ENCODE results near the gene UCKL1.
"Not testable (repeated sequence)": the region's sequence is repeated elsewhere in the genome, so short reads cannot be mapped to it uniquely, and the experiment has no call there.

The UCKL1 gene

DNA sequence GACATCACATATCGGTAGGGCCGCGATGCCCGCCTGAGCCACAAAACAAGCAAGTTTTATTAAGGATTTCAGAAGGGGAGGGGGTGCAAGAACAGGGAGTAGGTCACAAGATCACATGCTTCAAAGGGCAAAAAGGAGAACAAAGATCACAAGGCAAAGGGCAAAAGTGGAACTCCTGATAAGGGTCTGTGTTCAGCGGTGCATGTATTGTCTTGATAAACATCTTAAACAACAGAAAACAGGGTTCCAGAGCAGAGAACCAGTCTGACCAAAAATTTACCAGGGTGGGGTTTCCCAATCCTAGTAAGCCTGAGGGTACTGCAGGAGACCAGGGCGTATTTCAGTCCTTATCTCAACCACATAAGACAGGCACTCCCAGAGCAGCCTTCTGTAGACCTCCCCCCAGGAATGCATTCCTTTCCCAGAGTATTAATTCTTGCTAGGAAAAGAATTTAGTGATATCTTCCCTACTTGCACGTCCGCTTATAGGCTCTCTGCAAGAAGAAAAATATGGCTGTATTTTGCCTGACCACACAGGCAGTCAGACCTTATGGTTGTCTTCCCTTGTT, 39.8 kb downstream of the UCKL1 start:
- H3K4me1 ChIP-seq (ENCODE audit: control insufficient read depth, insufficient read depth, low read length); H3K36me3 ChIP-seq (ENCODE audit: control insufficient read depth, insufficient read depth, low read length); H3K27me3 ChIP-seq (ENCODE audit: control insufficient read depth, insufficient read depth, low read length, poor library complexity, severe bottlenecking); H3K9me3 ChIP-seq (ENCODE audit: control insufficient read depth, low read length); H3K27ac ChIP-seq (ENCODE audit: insufficient read depth, low read depth, low read length, poor library complexity, severe bottlenecking); H3K4me3 ChIP-seq (ENCODE audit: insufficient read depth, low read depth, low read length): not testable (repeated sequence)
- WGBS, 2 experiments, result 95 to 96% methylated on average over 8 of the region's 8 CpGs

DNA sequence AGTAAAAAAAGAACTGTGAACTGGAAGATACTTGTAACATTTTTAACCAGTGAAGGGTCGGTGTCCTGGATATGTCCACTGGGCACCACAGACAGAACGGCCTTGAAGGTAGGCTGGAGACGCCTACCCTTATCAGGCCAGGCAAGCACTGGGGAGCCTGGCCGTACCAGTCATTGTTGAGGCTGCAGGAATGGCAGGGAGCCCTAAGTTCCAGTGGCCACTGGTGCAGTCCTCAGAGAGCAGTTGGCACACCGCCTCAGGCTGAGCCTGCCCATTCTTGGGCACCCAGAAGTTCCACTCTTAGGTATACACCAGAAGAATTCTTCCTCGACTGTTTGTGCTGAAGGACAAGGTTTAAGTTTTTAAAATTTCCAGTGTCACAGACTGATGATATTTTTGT, 40.7 kb downstream of the UCKL1 start:
- Histone ChIP-seq H3K36me3 (ENCODE audit: control insufficient read depth, insufficient read depth, low read length) (peaks cover 3% of the 10 kb centered on the region), H3K4me1 (ENCODE audit: control insufficient read depth, insufficient read depth, low read length) (peaks cover 7% of the 10 kb centered on the region)
- WGBS, 2 experiments, result 95% methylated on average over 6 of the region's 6 CpGs

DNA sequence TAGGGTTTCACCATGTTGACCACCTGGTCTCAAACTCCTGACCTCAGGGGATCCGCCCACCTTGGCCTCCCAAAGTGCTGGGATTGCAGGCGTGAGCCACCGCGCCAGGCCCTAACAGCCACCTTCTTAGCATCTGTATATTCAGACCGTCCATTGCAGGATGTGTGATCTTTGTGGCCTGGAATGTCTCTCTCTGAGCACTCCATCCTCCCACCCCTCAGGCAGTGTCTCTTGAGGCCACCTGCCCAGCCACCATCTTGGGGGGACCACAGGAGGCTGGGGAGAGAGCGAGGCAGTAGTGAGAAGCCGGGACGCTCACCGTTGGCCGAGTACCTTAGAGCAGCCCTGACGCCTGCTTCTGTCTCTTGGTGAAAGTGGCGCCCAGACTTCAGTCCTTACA, 42.4 kb downstream of the UCKL1 start:
- H3K27me3 ChIP-seq (ENCODE audit: control insufficient read depth, insufficient read depth, low read length, poor library complexity, severe bottlenecking), result no peaks in the 10 kb centered on the region
- no peak overlapping the region for H3K4me3 ChIP-seq (ENCODE audit: insufficient read depth, low read depth, low read length)
- H3K9me3 ChIP-seq (ENCODE audit: control insufficient read depth, low read length), result no peaks in the 10 kb centered on the region
- WGBS, 2 experiments, result 93 to 95% methylated on average over 12 of the region's 12 CpGs
- no peaks in the 10 kb centered on the region for H3K36me3 ChIP-seq (ENCODE audit: control insufficient read depth, insufficient read depth, low read length)
- no peak overlapping the region for H3K27ac ChIP-seq (ENCODE audit: insufficient read depth, low read depth, low read length, poor library complexity, severe bottlenecking)
- H3K4me1 ChIP-seq (ENCODE audit: control insufficient read depth, insufficient read depth, low read length), result peaks cover 7% of the 10 kb centered on the region

More for the DNA sequence above, 40.7 kb downstream of the UCKL1 start:
- H3K9me3 ChIP-seq (ENCODE audit: control insufficient read depth, low read length), result no peaks in the 10 kb centered on the region
- H3K27me3 ChIP-seq (ENCODE audit: control insufficient read depth, insufficient read depth, low read length, poor library complexity, severe bottlenecking), result no peaks in the 10 kb centered on the region
- H3K27ac ChIP-seq (ENCODE audit: insufficient read depth, low read depth, low read length, poor library complexity, severe bottlenecking), result no peak overlapping the region
- H3K4me3 ChIP-seq (ENCODE audit: insufficient read depth, low read depth, low read length), result no peak overlapping the region

DNA sequence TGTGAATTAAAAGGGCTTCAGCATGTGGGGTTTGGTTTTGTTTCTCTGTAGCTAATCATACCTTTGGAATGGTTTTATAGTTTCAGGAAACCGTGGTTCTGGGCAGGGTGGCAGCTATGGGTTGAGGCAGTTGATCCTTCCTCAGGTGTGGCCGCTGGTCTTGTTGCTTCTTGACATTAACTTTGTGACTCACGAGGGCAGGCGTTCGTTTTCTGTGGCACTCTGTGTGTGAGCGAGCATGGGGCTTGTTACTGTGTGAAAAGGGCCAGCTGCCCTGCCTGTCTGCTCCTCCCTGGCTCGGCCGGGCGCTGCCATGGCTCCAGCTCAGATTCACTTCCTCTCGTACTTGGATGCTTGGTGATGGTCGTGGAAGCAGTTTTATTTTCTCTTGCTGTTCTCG, 45.0 kb downstream of the UCKL1 start:
- no peaks in the 10 kb centered on the region for H3K27me3 ChIP-seq (ENCODE audit: control insufficient read depth, insufficient read depth, low read length, poor library complexity, severe bottlenecking)
- H3K4me1 ChIP-seq (ENCODE audit: control insufficient read depth, insufficient read depth, low read length), result peaks cover 7% of the 10 kb centered on the region
- H3K27ac ChIP-seq (ENCODE audit: insufficient read depth, low read depth, low read length, poor library complexity, severe bottlenecking), result no peak overlapping the region
- 90% methylated on average over 12 of the region's 12 CpGs for WGBS, 2 experiments
- H3K36me3 ChIP-seq (ENCODE audit: control insufficient read depth, insufficient read depth, low read length), result no peaks in the 10 kb centered on the region
- H3K4me3 ChIP-seq (ENCODE audit: insufficient read depth, low read depth, low read length), result no peak overlapping the region
- H3K9me3 ChIP-seq (ENCODE audit: control insufficient read depth, low read length), result no peaks in the 10 kb centered on the region

DNA sequence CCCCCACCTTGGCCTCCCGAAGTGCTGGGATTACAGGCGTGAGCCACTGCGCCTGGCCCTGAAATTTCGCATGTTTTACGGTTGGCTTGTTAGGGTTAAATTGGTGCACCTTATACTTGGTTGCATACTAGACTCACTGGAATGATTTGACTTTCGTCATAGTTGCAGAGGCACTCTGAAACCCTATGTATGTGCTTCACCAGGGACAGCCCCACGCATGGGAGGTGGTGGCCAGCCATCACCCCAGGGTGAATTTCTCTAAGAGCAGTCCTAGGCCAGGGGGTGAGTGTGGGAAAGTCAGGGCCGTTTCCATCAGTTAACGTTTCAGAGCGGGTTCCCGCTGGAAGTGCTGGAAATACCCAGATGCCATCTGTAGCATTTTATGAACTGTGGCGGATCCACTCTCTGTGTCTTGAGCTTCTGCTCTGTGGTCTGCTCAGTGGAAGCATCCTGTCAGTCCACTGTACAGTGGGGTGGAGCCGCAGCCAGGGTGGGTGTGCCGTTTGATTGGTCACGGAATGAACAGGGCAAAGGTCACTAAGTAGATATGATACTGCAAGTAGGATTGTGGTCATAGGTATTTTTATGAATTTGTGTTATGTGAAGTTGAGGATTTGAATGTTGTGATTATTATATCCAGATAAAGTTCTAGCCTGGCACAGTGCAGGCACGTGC, 48.1 kb downstream of the UCKL1 start:
- Histone ChIP-seq H3K4me3 (ENCODE audit: insufficient read depth, low read depth, low read length) (no peak overlapping the region), H3K27ac (ENCODE audit: insufficient read depth, low read depth, low read length, poor library complexity, severe bottlenecking) (no peak overlapping the region), H3K36me3 (ENCODE audit: control insufficient read depth, insufficient read depth, low read length) (no peaks in the 10 kb centered on the region), H3K27me3 (ENCODE audit: control insufficient read depth, insufficient read depth, low read length, poor library complexity, severe bottlenecking) (no peaks in the 10 kb centered on the region), H3K9me3 (ENCODE audit: control insufficient read depth, low read length) (no peaks in the 10 kb centered on the region), H3K4me1 (ENCODE audit: control insufficient read depth, insufficient read depth, low read length) (peaks cover 7% of the 10 kb centered on the region)
- 95 to 96% methylated on average over 16 of the region's 16 CpGs for WGBS, 2 experiments

DNA sequence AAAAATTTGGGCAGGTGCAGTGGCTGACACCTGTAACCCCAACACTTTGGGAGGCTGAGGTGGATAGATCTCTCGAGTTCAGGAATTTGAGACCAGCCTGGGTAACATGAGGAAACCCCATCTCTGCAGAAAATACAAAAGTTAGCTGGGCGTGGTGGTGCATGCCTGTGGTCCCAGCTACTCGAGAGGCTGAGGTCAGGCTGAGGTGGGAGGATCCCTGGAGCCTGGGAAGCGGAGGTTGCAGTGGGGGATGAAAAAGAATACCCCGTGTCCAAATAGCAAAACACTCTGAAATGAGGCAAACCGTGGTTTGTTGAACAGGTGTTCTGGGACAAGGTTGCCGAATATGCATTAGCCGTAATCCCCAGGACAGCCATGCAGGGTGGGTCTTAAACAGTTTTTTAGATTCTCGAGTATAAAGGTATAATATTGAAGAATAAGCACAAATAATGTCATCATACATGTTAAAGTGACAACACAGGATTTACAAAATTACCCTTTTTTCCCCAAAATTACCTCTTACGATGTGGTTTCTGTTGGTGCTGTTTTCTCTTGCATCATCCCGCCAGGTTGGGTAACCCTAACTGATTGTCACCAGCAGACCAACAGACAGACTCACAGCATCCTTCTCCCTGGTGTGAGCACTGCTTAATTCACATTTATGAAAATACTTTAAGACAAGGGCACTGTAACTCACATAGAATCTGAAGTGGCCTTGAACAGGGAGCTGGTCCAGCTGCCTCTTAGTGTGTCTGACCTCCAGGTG, 52.2 kb downstream of the UCKL1 start:
- no peak overlapping the region for H3K27ac ChIP-seq (ENCODE audit: insufficient read depth, low read depth, low read length, poor library complexity, severe bottlenecking)
- WGBS, 2 experiments, result 93 to 94% methylated on average over 10 to 11 of the region's 11 CpGs

DNA sequence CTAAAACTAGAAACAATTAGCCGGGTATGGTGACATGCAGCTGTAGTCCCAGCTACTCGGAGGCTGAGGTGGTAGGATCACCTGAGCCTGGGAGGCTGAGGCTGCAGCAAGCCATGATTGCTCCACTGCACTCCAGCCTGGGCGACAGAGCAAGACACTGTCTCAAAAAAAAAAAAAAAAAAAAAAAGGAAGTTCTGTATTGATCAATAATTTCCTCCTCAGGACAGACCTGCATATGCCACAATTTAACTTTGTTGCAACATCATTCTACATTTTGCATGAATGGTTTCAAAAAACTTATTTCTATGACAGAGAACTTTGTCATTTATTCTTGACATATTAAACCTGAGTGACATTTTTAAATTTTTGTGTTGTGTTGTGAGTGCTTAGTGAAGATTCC, 55.8 kb downstream of the UCKL1 start:
- Histone ChIP-seq H3K36me3 (ENCODE audit: control insufficient read depth, insufficient read depth, low read length) (no peaks in the 10 kb centered on the region), H3K9me3 (ENCODE audit: control insufficient read depth, low read length) (no peaks in the 10 kb centered on the region), H3K4me1 (ENCODE audit: control insufficient read depth, insufficient read depth, low read length) (peaks cover 9% of the 10 kb centered on the region), H3K4me3 (ENCODE audit: insufficient read depth, low read depth, low read length) (no peak overlapping the region), H3K27me3 (ENCODE audit: control insufficient read depth, insufficient read depth, low read length, poor library complexity, severe bottlenecking) (no peaks in the 10 kb centered on the region), H3K27ac (ENCODE audit: insufficient read depth, low read depth, low read length, poor library complexity, severe bottlenecking) (no peak overlapping the region)
- WGBS, 2 experiments, result 90 to 91% methylated on average over 2 to 3 of the region's 3 CpGs

More for the DNA sequence above, 52.2 kb downstream of the UCKL1 start:
- Histone ChIP-seq H3K27me3 (ENCODE audit: control insufficient read depth, insufficient read depth, low read length, poor library complexity, severe bottlenecking) (no peaks in the 10 kb centered on the region), H3K4me3 (ENCODE audit: insufficient read depth, low read depth, low read length) (no peak overlapping the region), H3K9me3 (ENCODE audit: control insufficient read depth, low read length) (no peaks in the 10 kb centered on the region), H3K4me1 (ENCODE audit: control insufficient read depth, insufficient read depth, low read length) (no peaks in the 10 kb centered on the region), H3K36me3 (ENCODE audit: control insufficient read depth, insufficient read depth, low read length) (no peaks in the 10 kb centered on the region)

DNA sequence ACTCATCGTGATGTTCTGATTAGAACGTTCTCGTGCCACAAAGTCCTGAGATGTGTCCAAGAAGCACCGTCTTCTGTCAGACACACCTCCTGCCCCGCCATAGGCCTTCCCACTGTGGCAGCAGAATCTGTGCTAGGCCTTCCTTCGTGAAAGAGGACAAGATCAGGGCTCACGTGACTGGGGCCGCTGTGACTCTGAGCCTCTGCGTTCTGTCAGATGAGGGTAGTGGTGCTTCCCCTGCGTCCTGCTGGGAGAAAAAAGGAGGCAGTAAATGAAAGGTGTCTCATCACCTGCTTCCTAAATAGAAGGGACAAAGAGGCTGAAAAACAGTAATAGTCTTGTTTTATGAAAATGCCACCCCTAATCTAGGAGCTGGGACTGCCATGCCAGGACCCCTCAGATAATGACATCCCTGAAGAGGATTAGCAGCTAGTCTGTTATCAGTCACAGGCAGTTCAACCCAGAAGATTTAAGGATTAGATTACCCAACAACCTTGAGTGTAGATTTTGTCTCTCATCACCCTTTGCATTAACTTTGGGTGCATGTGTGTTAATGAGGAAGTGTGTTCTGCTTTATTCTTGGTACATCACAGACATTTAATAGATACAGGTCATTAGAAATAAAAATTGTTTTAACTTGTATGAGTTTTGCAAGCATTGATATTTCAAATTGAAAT, 57.2 kb downstream of the UCKL1 start:
- 87 to 90% methylated on average over 10 of the region's 10 CpGs for WGBS, 2 experiments
- no peak overlapping the region for H3K27ac ChIP-seq (ENCODE audit: insufficient read depth, low read depth, low read length, poor library complexity, severe bottlenecking)

DNA sequence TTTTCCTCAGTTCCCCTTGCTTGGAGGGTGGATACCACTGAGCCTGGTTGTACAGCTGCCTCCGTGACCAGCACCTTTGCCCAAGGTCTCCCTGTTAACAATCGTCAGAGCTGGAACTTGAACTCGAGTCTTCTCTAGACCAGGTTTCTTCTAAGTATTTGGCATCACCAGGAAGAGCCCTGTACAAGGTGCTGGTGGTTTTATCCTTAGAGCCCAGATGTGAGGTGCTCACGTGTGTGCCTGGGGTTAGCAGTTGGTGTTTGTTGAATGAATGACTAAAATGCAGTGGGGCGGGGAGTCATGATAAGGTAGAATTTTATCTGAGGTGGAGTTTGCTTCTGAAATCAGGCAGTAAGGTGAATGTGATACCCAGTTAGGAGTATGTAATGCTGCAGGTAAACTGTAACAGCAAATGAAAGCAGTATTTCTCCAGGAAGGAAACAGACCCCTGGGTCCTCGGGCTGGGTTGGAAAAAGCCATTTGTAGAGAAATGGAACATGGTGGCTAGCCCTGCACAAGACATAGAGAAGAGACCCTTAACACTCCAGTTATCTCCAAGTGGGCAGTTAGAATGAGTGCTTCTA, 58.1 kb downstream of the UCKL1 start:
- no peak overlapping the region for H3K27ac ChIP-seq (ENCODE audit: insufficient read depth, low read depth, low read length, poor library complexity, severe bottlenecking)
- no peaks in the 10 kb centered on the region for H3K36me3 ChIP-seq (ENCODE audit: control insufficient read depth, insufficient read depth, low read length)
- H3K27me3 ChIP-seq (ENCODE audit: control insufficient read depth, insufficient read depth, low read length, poor library complexity, severe bottlenecking), result peaks cover 5% of the 10 kb centered on the region
- H3K4me1 ChIP-seq (ENCODE audit: control insufficient read depth, insufficient read depth, low read length), result peaks cover 9% of the 10 kb centered on the region
- WGBS, 2 experiments, result 91 to 94% methylated on average over 6 of the region's 6 CpGs
- H3K9me3 ChIP-seq (ENCODE audit: control insufficient read depth, low read length), result no peaks in the 10 kb centered on the region
- no peak overlapping the region for H3K4me3 ChIP-seq (ENCODE audit: insufficient read depth, low read depth, low read length)

More for the DNA sequence above, 57.2 kb downstream of the UCKL1 start:
- Histone ChIP-seq H3K4me3 (ENCODE audit: insufficient read depth, low read depth, low read length) (no peak overlapping the region), H3K36me3 (ENCODE audit: control insufficient read depth, insufficient read depth, low read length) (no peaks in the 10 kb centered on the region), H3K9me3 (ENCODE audit: control insufficient read depth, low read length) (no peaks in the 10 kb centered on the region), H3K27me3 (ENCODE audit: control insufficient read depth, insufficient read depth, low read length, poor library complexity, severe bottlenecking) (peaks cover 2% of the 10 kb centered on the region), H3K4me1 (ENCODE audit: control insufficient read depth, insufficient read depth, low read length) (peaks cover 9% of the 10 kb centered on the region)
